Measurements from ENCODE around the gene PRDM9.

- TF ChIP-seq POLR2A (IDR thresholded peaks at IDR 0.05) (no peak), CTCF (IDR thresholded peaks at IDR 0.05) (no peak), POLR2AphosphoS5 (IDR thresholded peaks at IDR 0.05; ENCODE audit: insufficient read depth in 1 of 2, low read depth in 1 of 2) (no peak)
These were observed 12.9 kb upstream of the PRDM9 start for GRCh38 chr5:23494558-23494957.
